Type B pancreatic cell (in vitro differentiated cells): ENCODE results near the gene SS18L1. TPM values are rescaled to one million over a fixed set of nuclear protein-coding genes. Genes with fewer than 3 reads are reported as not detected.

ENCODE experiments used
- DNase-seq: peaks from one replicate; pipeline ENCODE4 v3.0.0; 2021; ENCODE audit warnings: mixed read lengths; ENCODE audit not compliant: unreplicated experiment; ENCODE audit errors: extremely low spot score
- H3K27ac Mint-ChIP-seq: 2 replicates; pipeline ENCODE4 v1.8.0; 2021; ENCODE audit warnings: mild to moderate bottlenecking, mixed read lengths
- H3K27me3 Mint-ChIP-seq: 2 replicates; pipeline ENCODE4 v1.8.0; 2021; ENCODE audit warnings: mixed read lengths
- H3K36me3 Mint-ChIP-seq: 2 replicates; pipeline ENCODE4 v1.8.0; 2021; ENCODE audit warnings: mixed read lengths
- H3K4me1 Mint-ChIP-seq: one replicate; pipeline ENCODE4 v1.8.0; 2021; ENCODE audit warnings: mixed read lengths; ENCODE audit not compliant: unreplicated experiment
- H3K4me3 Mint-ChIP-seq: 2 replicates; pipeline ENCODE4 v1.8.0; 2021; ENCODE audit warnings: mild to moderate bottlenecking, mixed read lengths
- H3K9me3 Mint-ChIP-seq: 2 replicates; pipeline ENCODE4 v1.8.0; 2021; ENCODE audit warnings: mixed read lengths
- total RNA-seq: library from RNA; stranded (reverse); gene quantifications from 2 replicates; pipeline ENCODE4 v1.2.1, GENCODE V29; 2021; ENCODE audit warnings: low replicate concordance
- TF ChIP-seq, protein P1 (sequence below): fragments of 200-600 bp; sonication (generic); conservative IDR thresholded peaks from 2 replicates; pipeline ENCODE4 v1.5.0; 2021; ENCODE audit warnings: antibody characterized with exemption, mild to moderate bottlenecking

Gene SS18L1
- total RNA-seq, 1 donor from 2014 or later, result 25.5 TPM

DNA sequence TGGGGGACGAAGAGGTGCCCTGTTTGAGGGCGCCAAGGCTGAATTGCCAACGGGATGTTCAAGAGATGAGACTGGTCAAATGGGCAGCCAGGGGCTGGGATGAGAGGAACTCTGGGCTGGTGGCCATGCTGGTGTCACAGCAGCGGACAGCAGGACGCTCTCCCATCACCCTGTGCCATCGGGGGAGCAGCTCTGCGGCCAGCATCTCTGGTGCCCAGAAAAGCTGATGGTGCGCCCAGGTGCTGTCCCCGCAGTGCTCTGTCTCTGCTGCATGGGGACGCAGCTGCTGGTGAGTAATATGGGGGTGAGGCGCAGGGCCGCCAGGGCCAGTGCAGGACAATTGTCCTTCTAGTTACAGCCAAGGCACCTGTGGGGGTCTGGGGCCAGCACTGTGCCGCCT lies 81.5 kb downstream of the SS18L1 start:
- Mint-ChIP-seq H3K27me3 (peaks cover 62% of the 10 kb centered on the region), H3K4me3 (no peak overlapping the region), H3K4me1 (no peaks in the 10 kb centered on the region), H3K36me3 (no peaks in the 10 kb centered on the region), H3K9me3 (no peaks in the 10 kb centered on the region), H3K27ac (no peak overlapping the region)
- TF ChIP-seq, protein P1, sequence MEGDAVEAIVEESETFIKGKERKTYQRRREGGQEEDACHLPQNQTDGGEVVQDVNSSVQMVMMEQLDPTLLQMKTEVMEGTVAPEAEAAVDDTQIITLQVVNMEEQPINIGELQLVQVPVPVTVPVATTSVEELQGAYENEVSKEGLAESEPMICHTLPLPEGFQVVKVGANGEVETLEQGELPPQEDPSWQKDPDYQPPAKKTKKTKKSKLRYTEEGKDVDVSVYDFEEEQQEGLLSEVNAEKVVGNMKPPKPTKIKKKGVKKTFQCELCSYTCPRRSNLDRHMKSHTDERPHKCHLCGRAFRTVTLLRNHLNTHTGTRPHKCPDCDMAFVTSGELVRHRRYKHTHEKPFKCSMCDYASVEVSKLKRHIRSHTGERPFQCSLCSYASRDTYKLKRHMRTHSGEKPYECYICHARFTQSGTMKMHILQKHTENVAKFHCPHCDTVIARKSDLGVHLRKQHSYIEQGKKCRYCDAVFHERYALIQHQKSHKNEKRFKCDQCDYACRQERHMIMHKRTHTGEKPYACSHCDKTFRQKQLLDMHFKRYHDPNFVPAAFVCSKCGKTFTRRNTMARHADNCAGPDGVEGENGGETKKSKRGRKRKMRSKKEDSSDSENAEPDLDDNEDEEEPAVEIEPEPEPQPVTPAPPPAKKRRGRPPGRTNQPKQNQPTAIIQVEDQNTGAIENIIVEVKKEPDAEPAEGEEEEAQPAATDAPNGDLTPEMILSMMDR, result no peak
- no peak for DNase-seq

DNA sequence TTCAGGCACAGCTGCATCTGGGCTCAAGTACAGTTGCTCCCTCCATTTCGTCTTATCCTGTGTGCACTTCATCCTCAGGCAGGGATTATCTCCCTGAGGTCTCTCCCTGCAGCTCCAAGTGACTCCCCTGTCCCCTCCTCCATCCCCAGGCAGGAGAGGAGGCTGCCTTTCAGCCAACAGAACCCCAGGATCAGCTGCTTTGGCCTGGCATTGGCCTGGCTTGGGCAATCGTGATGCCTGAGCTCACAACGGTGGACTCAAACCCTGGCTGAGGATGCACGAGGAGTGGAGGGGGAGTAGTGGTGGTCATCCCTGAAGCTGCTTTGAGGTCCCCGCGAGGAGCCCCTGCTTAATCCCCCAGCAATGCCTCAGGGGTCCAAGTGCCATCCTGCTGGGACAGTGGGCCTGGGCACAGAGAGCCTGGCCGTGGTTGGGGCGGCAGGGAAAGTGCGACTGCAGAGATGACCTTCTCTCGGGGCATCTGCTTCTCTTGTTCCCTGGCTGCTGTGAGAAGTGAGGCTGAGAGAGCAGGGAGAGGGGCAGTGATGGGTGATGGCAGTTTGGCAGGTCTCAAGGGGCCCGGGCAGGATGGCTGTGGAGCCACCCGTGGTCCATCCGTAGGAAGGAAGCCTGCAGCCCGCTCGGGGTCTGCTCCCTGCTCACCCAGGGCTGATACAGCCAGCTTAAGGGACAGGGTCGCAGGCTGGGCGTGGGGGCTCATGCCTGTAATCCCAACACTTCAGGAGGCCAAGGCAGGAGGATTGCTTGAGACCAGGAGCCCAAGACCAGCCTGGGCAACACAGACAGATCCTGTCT lies 82.5 kb downstream of the SS18L1 start:
- H3K36me3 Mint-ChIP-seq, result no peaks in the 10 kb centered on the region
- no peaks in the 10 kb centered on the region for H3K4me1 Mint-ChIP-seq
- peaks cover 57% of the 10 kb centered on the region for H3K27me3 Mint-ChIP-seq
- TF ChIP-seq, protein P1, result no peak
- no peak overlapping the region for H3K4me3 Mint-ChIP-seq
- no peaks in the 10 kb centered on the region for H3K9me3 Mint-ChIP-seq
- DNase-seq, result no peak
- no peak overlapping the region for H3K27ac Mint-ChIP-seq

DNA sequence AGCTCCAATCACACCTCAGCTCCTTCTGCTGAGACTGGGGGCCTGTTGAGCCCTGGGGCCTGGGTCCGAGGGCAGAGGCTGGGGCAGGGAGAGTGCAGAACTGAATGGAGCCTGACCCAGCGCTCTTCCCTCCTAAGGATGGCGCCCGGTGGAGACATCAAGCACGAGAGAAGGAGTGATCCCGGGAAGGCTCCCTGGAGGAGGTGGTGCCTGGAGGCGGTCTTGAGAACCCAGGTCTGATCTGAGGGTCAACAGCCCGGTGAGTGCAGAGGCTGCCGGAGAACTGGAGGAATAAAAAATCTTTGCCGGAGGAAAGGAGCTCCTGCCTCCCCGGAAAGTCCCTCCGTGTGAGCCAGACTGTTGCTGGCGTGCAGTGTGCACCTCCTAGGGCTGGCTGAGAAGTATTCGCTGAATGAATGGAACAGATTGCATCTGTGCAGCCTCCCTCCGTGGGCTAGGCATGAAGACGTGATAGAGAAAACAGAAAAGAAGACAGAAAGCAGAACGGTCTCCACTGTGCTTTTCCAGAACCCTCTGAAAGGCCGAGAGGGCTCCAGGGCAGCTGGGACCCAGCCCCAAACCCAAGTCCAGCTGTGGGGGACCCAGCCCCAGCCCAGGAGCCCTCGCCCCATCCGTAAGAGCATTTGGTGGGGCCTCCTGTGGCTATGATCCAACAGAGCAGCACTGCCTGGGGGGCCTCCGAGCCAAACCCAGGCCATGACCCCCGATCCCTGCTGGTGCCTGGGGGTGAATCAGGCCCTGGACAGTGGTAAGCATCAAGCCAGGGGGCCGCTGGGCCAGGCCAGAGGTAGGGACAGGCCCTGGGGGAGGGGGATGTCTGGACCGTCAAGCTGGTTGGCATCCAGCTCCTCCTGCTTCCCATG lies 83.4 kb downstream of the SS18L1 start:
- peaks cover 47% of the 10 kb centered on the region for H3K27me3 Mint-ChIP-seq
- no peaks in the 10 kb centered on the region for H3K4me1 Mint-ChIP-seq
- H3K36me3 Mint-ChIP-seq, result no peaks in the 10 kb centered on the region
- TF ChIP-seq, protein P1, result no peak
- H3K9me3 Mint-ChIP-seq, result no peaks in the 10 kb centered on the region
- no peak for DNase-seq
- no peak overlapping the region for H3K4me3 Mint-ChIP-seq
- H3K27ac Mint-ChIP-seq, result no peak overlapping the region

DNA sequence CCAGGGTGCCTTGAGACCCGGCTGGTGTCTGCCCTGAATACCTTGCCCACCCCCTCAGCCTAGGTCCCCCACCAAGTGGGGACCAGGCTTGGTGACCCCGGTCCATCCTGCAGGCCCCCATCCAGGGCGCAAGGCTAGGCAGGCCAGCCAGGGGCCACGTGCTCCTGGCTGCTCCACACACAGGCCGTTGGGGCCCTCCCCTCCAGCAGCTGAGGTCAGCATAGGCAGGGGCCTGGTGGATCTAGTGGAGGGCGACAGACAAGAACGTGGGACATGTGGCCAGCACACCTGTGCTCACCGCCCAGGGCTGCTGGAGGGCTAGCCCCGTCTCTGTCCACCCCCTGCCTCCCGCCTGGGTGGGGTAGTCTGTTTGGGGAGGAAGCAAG lies 84.0 kb downstream of the SS18L1 start:
- H3K27me3 Mint-ChIP-seq, result peaks cover 41% of the 10 kb centered on the region
- DNase-seq, result no peak
- H3K36me3 Mint-ChIP-seq, result no peaks in the 10 kb centered on the region
- no peak overlapping the region for H3K4me3 Mint-ChIP-seq
- TF ChIP-seq, protein P1, result no peak
- H3K27ac Mint-ChIP-seq, result no peak overlapping the region
- no peaks in the 10 kb centered on the region for H3K9me3 Mint-ChIP-seq
- no peaks in the 10 kb centered on the region for H3K4me1 Mint-ChIP-seq

DNA sequence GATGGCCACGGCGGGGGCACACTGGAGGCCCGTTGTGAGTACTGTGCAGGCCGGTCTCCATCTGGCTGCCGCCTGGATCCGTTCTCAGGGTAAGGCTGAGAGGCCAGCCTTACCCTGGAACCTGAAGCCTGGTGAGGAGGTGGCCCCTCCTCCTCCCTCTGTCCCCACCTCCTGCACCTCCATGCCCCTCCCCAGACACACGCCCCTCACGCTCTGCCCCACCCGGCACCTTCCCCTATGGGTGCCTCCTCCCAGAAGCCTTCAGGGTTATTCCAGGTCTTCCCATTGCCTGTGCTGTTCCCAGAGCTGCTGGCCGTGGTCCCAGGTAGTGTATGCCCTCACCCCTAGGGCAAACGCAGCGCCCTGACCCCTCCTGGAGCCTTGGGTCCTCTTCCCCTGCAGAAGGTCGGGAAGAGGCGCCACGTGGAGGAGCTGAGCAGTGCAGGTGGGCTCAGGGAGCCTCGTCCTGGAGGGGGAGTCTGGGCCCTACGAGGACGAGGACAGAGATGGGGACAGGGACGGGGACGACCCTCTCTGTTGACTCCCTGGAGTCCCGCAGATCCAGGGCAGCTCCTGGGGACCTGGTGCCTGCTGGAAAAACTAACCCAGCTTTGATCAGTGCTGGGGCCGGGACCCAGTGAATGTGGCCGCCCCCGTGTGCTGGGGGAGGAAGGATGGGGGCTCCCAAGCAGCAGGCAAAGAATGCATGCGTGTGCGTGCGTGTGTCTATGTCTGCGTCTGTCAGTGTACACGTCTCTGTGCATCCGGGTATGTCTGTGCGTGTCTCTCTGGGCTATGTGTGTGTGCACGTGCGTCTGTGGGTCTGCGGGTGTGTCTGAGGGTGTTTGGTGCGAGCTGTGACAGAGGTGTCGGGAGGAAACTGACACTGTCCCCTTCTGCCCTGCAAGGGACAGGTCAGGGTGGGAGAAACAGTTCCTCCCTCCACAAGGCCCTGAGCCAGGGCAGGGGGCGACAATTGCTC lies 84.7 kb downstream of the SS18L1 start:
- no peaks in the 10 kb centered on the region for H3K36me3 Mint-ChIP-seq
- no peak for DNase-seq
- TF ChIP-seq, protein P1, result no peak
- H3K9me3 Mint-ChIP-seq, result no peaks in the 10 kb centered on the region
- H3K27me3 Mint-ChIP-seq, result peaks cover 34% of the 10 kb centered on the region
- no peaks in the 10 kb centered on the region for H3K4me1 Mint-ChIP-seq
- H3K4me3 Mint-ChIP-seq, result no peak overlapping the region
- no peak overlapping the region for H3K27ac Mint-ChIP-seq
